ENCODE data around the gene SMG6.
"Not testable (repeated sequence)": the region's sequence is repeated elsewhere in the genome, so short reads cannot be mapped to it uniquely, and the experiment has no call there.

The SMG6 gene

GRCh38 chr17:2144701-2145100 lies 158.9 kb downstream of the SMG6 start:
- DNase-seq (ENCODE audit: low read depth), result no peak

GRCh38 chr17:2143332-2143731 lies 160.3 kb downstream of the SMG6 start:
- no peak for DNase-seq (ENCODE audit: low read depth)

- DNase-seq (ENCODE audit: low read depth), result not testable (repeated sequence)
Observed at GRCh38 chr17:2142682-2143081, 160.9 kb downstream of the SMG6 start.

- no peak for DNase-seq (ENCODE audit: low read depth)
Observed at GRCh38 chr17:2140683-2141082, 162.9 kb downstream of the SMG6 start.

GRCh38 chr17:2138761-2139160 lies 164.8 kb downstream of the SMG6 start:
- DNase-seq (ENCODE audit: low read depth), result peak; percentile 48

- DNase-seq (ENCODE audit: low read depth), result no peak
Observed at GRCh38 chr17:2138318-2138717, 165.3 kb downstream of the SMG6 start.

GRCh38 chr17:2137342-2138098 lies 166.1 kb downstream of the SMG6 start:
- peak; percentile 90 for DNase-seq (ENCODE audit: low read depth)

GRCh38 chr17:2136241-2136640 lies 167.3 kb downstream of the SMG6 start:
- peak; percentile 58 for DNase-seq (ENCODE audit: low read depth)

GRCh38 chr17:2128011-2128410 lies 175.6 kb downstream of the SMG6 start:
- DNase-seq (ENCODE audit: low read depth), result no peak

GRCh38 chr17:2125013-2125535 lies 178.5 kb downstream of the SMG6 start:
- peak; percentile 93 for DNase-seq (ENCODE audit: low read depth)

GRCh38 chr17:2124391-2124790 lies 179.2 kb downstream of the SMG6 start:
- DNase-seq (ENCODE audit: low read depth), result peak; percentile 67

GRCh38 chr17:2123375-2124251 lies 180.0 kb downstream of the SMG6 start:
- peak; percentile 45 for DNase-seq (ENCODE audit: low read depth)

GRCh38 chr17:2122641-2123302 lies 180.8 kb downstream of the SMG6 start:
- DNase-seq (ENCODE audit: low read depth), result peak; percentile 91

GRCh38 chr17:2120586-2121335 lies 182.8 kb downstream of the SMG6 start:
- DNase-seq (ENCODE audit: low read depth), result peak; percentile 88

- no peak for DNase-seq (ENCODE audit: low read depth)
Observed at GRCh38 chr17:2113279-2113622, 190.3 kb downstream of the SMG6 start.

- peak; percentile 97 for DNase-seq (ENCODE audit: low read depth)
Observed at GRCh38 chr17:2111691-2112090, 191.9 kb downstream of the SMG6 start.

- no peak for DNase-seq (ENCODE audit: low read depth)
Observed at GRCh38 chr17:2110436-2110835, 193.1 kb downstream of the SMG6 start.

GRCh38 chr17:2108170-2108569 lies 195.4 kb downstream of the SMG6 start:
- DNase-seq (ENCODE audit: low read depth), result peak; percentile 50

GRCh38 chr17:2107506-2107905 lies 196.1 kb downstream of the SMG6 start:
- DNase-seq (ENCODE audit: low read depth), result no peak

- no peak for DNase-seq (ENCODE audit: low read depth)
Observed at GRCh38 chr17:2107050-2107449, 196.5 kb downstream of the SMG6 start.

GRCh38 chr17:2106308-2106955 lies 197.2 kb downstream of the SMG6 start:
- no peak for DNase-seq (ENCODE audit: low read depth)
